AG04449 (cell line): ENCODE measurements around the gene KRT78.
"Not testable (repeated sequence)": the region's sequence is repeated elsewhere in the genome, so short reads cannot be mapped to it uniquely, and the experiment has no call there.

Source experiments
- CTCF ChIA-PET: fragments of 350-600 bp; formaldehyde crosslinking; extraction: SDS; loops from one replicate; lab custom pipeline; 2021; ENCODE audit warnings: antibody characterized with exemption; lab: Yijun Ruan, JAX
- POLR2A ChIA-PET: fragments of 400-600, 350-600 bp; formaldehyde crosslinking; extraction: SDS; loops from one replicate; lab custom pipeline; 2020; ENCODE audit warnings: antibody characterized with exemption, inconsistent platforms; lab: Yijun Ruan, JAX
- DNase-seq: peaks from one replicate; pipeline ENCODE4 v3.0.0-alpha.2; 2010; ENCODE audit warnings: low read depth, low spot score
- H3K4me3 ChIP-seq: 2 replicates; pipeline ENCODE4 v1.5.1; 2011; ENCODE audit warnings: low read depth, mild to moderate bottlenecking, control low read depth, low read length
- CTCF ChIP-seq: IDR thresholded peaks from one replicate; pipeline ENCODE4 v1.5.1; 2011; ENCODE audit warnings: mild to moderate bottlenecking, moderate library complexity, low read length, control low read depth, inconsistent platforms; ENCODE audit not compliant: insufficient read depth; ENCODE audit errors: missing control alignments

Gene KRT78

DNA sequence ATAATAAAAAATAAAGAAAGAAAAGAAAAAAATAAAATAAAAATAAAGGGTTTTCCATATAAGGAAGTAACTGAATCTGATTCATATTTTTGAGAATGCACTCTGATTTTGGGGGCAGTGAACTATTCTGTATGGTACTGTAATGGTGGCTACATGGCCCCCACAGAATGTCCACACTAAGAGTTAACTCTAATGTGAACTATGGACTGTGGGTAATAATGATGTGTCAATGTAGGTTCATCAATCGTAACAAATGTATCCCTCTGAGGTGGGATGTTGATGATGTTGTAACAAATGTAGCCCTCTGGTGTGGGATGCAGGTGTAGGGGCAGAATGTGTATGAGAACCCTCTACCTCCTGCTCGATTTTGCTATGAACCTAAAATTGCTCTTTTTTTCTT lies 42.2 kb upstream of the KRT78 start:
- no peak for TF ChIP-seq CTCF
- POLR2A ChIA-PET, result no interaction called here

DNA sequence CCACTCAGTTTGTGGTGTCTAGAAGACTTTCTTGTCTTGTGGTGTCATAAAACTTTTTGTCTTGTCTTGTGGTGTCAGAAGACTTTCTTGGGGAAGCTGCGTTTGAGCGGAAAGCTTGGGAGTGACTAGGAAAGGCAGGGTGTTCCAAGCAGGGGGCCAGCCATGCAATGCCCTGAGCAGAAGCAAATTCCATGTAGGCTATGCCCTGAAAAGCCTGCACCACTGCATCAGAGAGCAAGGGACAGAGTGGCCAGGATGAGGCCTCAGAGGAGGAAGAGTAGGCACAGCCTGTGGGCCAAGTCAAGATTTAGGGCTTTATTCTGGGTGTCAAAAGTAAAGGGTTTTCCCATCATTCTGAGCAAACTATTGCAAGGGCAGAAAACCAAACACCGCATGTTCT lies 41.6 kb upstream of the KRT78 start:
- ChIA-PET POLR2A (no interaction called here), CTCF (interaction anchor here (3.5 to 20.7 kb wide), 3 partner anchors 7 to 97 kb away, joined by 27 to 1953 read pairs (median 194); no protein-coding TSS in a partner anchor)
- no peak for DNase-seq
- H3K4me3 ChIP-seq, result no peak overlapping the region
- no peak for TF ChIP-seq CTCF

More for the DNA sequence above, 42.2 kb upstream of the KRT78 start:
- DNase-seq, result no peak
- CTCF ChIA-PET, result interaction anchor here (9.7 kb wide), 1 partner anchor 89 kb away, joined by 116 read pairs; no protein-coding TSS in a partner anchor
- no peak overlapping the region for H3K4me3 ChIP-seq

GRCh38 chr12:52884526-52885293 lies 35.9 kb upstream of the KRT78 start:
- CTCF ChIA-PET, result interaction anchor here (0.6 to 24.1 kb wide), 78 partner anchors 10 to 882 kb away, joined by 3 to 1953 read pairs (median 4); partner anchors contain the start of genes EIF4B, KRT18, KRT74 and KRT8
- TF ChIP-seq CTCF, result peak; percentile 92
- no peak overlapping the region for H3K4me3 ChIP-seq
- DNase-seq, result no peak
- POLR2A ChIA-PET, result interaction anchor here (0.7 kb wide), 1 partner anchor 95 kb away, joined by 5 read pairs; no protein-coding TSS in a partner anchor

DNA sequence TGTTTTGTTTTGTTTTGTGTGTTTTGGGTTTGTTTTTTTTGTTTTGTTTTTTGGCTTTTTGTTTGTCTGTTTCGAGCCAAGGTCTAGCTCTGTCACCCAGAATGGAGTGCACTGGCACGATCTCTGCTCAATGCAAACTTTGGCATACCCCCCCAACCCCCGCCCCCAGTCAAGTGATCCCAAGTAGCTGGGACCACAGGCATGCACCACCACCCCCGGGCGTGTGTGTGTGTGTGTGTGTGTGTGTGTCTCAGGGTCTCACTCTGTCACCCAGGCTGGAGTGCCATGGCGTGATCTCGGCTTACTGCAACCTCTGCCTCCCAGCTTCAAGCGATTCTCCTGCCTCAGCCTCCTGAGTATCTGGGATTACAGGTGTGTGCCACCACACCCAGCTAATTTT lies 31.7 kb upstream of the KRT78 start:
- DNase-seq, POLR2A ChIA-PET, H3K4me3 ChIP-seq: not testable (repeated sequence)
- CTCF ChIA-PET, result interaction anchor here (0.7 to 24.1 kb wide), 57 partner anchors 9 to 871 kb away, joined by 3 to 1953 read pairs (median 6); partner anchors contain the start of genes KRT74, KRT82 and KRT85

DNA sequence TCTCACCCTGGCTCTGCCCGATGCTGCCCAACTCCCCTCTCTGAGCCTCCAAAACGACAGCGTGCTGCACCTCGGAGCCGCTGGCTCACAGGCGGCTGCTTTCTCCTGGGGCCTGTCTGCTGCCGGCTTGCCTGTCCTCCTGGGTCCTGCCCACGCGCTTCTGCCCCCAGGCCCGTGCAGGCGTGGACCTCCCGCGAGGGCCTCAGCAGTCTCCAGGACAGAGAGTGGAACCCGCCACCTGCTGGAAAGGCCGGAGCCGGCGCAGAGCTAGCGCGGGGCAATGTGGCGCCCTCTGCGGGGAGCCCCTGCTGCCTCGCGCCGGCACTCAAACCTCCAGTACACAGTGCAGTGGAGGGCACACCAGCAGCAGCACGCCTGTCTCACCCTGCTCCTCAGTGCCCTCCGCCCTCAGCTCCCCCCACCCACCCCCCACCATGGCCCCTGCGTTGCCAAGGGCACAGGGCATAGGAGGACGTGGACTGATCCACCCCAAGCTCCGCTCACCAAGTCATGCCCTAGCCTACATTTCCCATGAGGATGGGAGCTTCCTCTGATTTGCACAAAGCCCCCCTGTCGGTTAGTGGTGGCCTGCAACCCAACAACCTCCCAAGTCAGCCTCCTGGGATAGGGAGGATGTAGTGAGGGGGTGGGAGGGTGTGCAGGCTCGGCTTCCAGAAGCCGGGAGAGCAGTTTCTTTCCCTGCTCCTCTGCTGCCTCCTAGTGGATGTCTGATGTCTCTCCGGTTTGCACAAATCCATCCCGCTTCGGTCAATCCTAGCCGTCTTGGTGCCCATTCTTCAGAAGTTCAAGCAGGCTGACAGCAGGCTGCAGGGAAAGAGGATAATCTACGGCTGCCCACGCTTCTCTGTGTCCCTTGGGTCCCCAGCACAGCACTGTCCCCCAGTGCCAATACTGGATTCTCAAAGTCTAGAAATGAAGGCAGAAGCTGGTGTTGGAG lies 30.9 kb upstream of the KRT78 start:
- TF ChIP-seq CTCF, result peak; percentile 100
- CTCF ChIA-PET, result interaction anchor here (0.6 to 24.1 kb wide), 100 partner anchors 9 to 886 kb away, joined by 3 to 1953 read pairs (median 4); partner anchors contain the start of genes KRT2, KRT74, KRT75 and KRT8

GRCh38 chr12:52878507-52879393 lies 30.0 kb upstream of the KRT78 start:
- POLR2A ChIA-PET, result interaction anchor here (0.7 kb wide), 1 partner anchor 298 kb away, joined by 4 read pairs; no protein-coding TSS in a partner anchor
- H3K4me3 ChIP-seq, result no peak overlapping the region
- TF ChIP-seq CTCF, result no peak
- CTCF ChIA-PET, result interaction anchor here (0.6 to 24.1 kb wide), 61 partner anchors 10 to 875 kb away, joined by 3 to 1953 read pairs (median 5); partner anchors contain the start of genes KRT2, KRT5, KRT74 and KRT8
- no peak for DNase-seq

More for the DNA sequence above, 30.9 kb upstream of the KRT78 start:
- peak; percentile 40 for DNase-seq
- POLR2A ChIA-PET, result interaction anchor here (0.7 to 0.9 kb wide), 2 partner anchors 296 to 732 kb away, joined by 3 to 4 read pairs; no protein-coding TSS in a partner anchor
- peak overlapping the region; percentile 41 for H3K4me3 ChIP-seq
